ENCODE data around the gene TTC23.
A peak's percentile ranks its signal among the peaks of the same experiment; 100 is the strongest.

TTC23 gene

GRCh38 chr15:99110093-99110492 lies 139.3 kb downstream of the TTC23 start:
- DNase-seq (ENCODE audit: low spot score) = no peak
- ChIA-PET POLR2A (ENCODE audit: low non-redundant PET) (no interaction called here), CTCF (interaction anchor here (0.7 to 2.3 kb wide), 2 partner anchors 10 to 1079 kb away, joined by 3 to 9 read pairs; no protein-coding TSS in a partner anchor)
- no peak for TF ChIP-seq CTCF (conservative IDR thresholded peaks at IDR 0.05; ENCODE audit: low read depth)
- H3K27ac ChIP-seq = no peak overlapping the region

GRCh38 chr15:99109555-99110021 lies 139.8 kb downstream of the TTC23 start:
- ChIA-PET POLR2A (ENCODE audit: low non-redundant PET) (no interaction called here), CTCF (interaction anchor here (2.3 kb wide), 1 partner anchor 10 kb away, joined by 9 read pairs; no protein-coding TSS in a partner anchor)
- H3K27ac ChIP-seq = no peak overlapping the region
- no peak for TF ChIP-seq CTCF (conservative IDR thresholded peaks at IDR 0.05; ENCODE audit: low read depth)
- DNase-seq (ENCODE audit: low spot score) = no peak

- POLR2A ChIA-PET (ENCODE audit: low non-redundant PET) = no interaction called here
- no peak for TF ChIP-seq CTCF (conservative IDR thresholded peaks at IDR 0.05; ENCODE audit: low read depth)
- DNase-seq (ENCODE audit: low spot score) = no peak
- CTCF ChIA-PET = interaction anchor here (0.5 to 2.3 kb wide), 2 partner anchors 9 to 589 kb away, joined by 3 to 9 read pairs; no protein-coding TSS in a partner anchor
- no peak overlapping the region for H3K27ac ChIP-seq
Measured at GRCh38 chr15:99108993-99109392, 140.4 kb downstream of the TTC23 start.

DNA sequence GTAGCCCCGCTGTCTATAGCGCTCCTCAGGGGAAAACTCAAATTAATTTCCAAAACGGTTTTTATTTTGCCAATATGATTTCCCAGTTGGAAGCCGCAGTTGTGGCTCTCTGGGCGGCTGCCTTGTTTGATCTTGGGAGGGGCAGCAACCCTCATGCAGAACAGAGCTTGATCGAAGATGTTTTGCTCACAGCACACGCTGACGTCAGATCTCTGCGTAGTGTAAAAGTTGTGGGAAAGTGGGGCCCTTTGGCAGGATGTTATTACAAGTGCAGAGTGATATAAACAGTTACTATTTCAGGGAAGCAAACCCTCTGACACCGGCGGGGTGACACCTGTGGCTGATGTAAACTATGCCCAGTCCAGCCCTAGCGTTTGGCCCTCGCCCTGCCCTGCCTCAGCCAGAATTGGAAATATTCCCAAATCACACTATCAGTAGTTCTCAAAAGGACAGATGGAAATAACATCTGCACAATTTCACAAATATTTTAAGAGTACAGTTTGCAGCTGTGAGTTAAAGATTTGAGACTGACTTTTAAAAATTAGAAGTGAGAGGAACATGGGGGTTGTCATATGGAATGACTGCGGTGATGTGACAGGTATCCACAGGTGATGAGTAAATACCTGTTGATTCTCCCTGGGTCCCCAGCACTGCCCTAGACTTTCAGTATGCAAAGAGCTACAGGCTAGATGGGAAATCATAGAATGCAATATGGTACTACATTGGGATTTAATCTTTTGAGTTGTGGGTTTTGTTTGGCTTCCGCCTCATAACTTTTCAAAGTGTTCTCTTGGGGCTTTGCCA lies 142.8 kb downstream of the TTC23 start:
- POLR2A ChIA-PET (ENCODE audit: low non-redundant PET) = no interaction called here
- no peak overlapping the region for H3K27ac ChIP-seq
- TF ChIP-seq CTCF (conservative IDR thresholded peaks at IDR 0.05; ENCODE audit: low read depth) = no peak
- CTCF ChIA-PET = interaction anchor here (1.2 to 1.6 kb wide), 3 partner anchors 16 to 106 kb away, joined by 4 to 8 read pairs (median 6); no protein-coding TSS in a partner anchor
- no peak for DNase-seq (ENCODE audit: low spot score)

DNA sequence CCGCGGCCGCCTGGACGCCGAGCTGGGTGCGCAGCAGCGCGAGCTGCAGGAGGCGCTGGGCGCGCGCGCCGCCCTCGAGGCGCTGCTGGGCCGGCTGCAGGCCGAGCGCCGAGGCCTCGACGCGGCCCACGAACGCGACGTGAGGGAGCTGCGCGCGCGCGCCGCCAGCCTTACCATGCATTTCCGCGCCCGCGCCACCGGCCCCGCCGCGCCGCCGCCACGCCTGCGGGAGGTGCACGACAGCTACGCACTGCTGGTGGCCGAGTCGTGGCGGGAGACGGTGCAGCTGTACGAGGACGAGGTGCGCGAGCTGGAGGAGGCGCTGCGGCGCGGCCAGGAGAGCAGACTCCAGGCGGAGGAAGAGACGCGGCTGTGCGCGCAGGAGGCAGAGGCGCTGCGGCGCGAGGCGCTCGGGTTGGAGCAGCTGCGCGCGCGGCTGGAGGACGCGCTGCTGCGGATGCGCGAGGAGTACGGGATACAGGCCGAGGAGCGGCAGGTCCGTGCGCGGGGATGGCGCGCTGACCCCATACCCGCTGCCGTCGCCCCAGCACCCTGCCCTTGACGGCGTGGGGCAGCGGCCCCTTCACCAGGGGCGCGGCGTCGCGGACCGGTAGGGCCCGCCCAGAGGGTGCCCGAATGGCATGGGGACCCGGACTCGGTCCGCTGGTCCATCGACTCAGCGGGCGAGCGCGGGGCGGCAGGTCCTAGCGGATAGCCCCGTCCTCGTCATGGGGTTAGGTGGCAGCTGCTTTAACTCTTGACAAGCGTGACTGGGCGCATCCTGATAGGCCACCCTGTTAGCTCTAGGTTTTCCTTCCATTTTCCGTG lies 143.7 kb downstream of the TTC23 start:
- peak overlapping the region; percentile 29; the same call in 1 of the 2 replicates for H3K27ac ChIP-seq
- DNase-seq (ENCODE audit: low spot score) = peak; percentile 57
- ChIA-PET POLR2A (ENCODE audit: low non-redundant PET) (interaction anchor here (1.0 to 1.2 kb wide), 3 partner anchors 10 to 108 kb away, joined by 3 to 5 read pairs (median 3); no protein-coding TSS in a partner anchor), CTCF (interaction anchor here (1.5 to 1.6 kb wide), 3 partner anchors 18 to 108 kb away, joined by 3 to 8 read pairs (median 6); no protein-coding TSS in a partner anchor)
- TF ChIP-seq CTCF (conservative IDR thresholded peaks at IDR 0.05; ENCODE audit: low read depth) = no peak; the same call in 1 of the 2 replicates

Data from RWPE1 (cell line).